ENCODE data around the gene KBTBD8. TPM values are rescaled to one million over a fixed set of nuclear protein-coding genes. Genes with fewer than 3 reads are reported as not detected.

KBTBD8 gene
- total and polyA plus RNA-seq, 2 donors from 2014 or later, result 0.43 to 1.8 TPM

DNA sequence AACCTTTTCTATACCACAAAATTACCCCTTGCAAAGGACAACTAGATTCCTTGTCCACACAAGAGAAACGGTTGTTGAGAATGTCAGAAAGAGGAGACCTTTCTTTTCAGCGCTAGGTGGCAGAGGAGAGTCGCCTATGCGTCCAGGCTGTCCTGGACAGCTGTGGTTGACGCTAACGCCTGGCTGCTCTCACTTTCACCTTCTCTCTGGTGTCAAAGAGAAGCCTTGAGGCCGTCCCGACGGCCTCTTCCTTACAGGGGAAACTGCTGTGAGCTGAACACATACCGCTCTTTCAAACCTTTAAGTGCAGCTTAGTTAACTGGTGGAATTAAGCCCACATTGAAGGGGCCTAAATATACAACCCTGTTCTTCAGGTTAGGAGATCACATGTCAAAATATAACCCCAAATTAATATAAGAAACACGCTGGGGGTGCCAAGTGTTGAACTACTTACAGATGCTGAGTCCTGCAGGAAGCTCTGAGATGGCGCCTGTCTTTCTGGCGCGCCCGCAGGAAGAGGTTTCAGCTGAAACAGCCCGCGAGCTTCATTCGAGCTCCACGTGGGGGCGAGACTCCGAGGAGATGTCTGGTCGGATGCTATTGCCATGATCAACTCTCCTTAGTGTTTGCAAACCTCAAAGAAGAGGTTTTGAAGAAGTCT is 26.1 kb upstream of the KBTBD8 start:
- no peaks in the 10 kb centered on the region for H3K36me3 ChIP-seq (ENCODE audit: control insufficient read depth in 2 of 3, insufficient read depth in 3 of 3, low read length in 3 of 3)
- H3K9ac ChIP-seq (ENCODE audit: low read length in 3 of 3), result no peak overlapping the region
- intact Hi-C loops (cut with DNase I), result no loop called here
- H3K27ac ChIP-seq (ENCODE audit: low read depth in 2 of 2, low read length in 2 of 2), result peak overlapping the region in 1 of 2 donors; percentile 10
- FAIRE-seq (peak; percentile 23), DNase-seq (peak; percentile 75 to 92 (median 83))
- no peaks in the 10 kb centered on the region for H3K9me3 ChIP-seq (ENCODE audit: control insufficient read depth in 2 of 3, insufficient read depth in 1 of 3, low read length in 3 of 3)
- peak overlapping the region; percentile 8 to 58 (median 33) for H3K4me3 ChIP-seq (ENCODE audit: low read length in 3 of 3)
- H3K27me3 ChIP-seq (ENCODE audit: control insufficient read depth, insufficient read depth, low read length), result no peaks in the 10 kb centered on the region
- TF ChIP-seq, protein P1, sequence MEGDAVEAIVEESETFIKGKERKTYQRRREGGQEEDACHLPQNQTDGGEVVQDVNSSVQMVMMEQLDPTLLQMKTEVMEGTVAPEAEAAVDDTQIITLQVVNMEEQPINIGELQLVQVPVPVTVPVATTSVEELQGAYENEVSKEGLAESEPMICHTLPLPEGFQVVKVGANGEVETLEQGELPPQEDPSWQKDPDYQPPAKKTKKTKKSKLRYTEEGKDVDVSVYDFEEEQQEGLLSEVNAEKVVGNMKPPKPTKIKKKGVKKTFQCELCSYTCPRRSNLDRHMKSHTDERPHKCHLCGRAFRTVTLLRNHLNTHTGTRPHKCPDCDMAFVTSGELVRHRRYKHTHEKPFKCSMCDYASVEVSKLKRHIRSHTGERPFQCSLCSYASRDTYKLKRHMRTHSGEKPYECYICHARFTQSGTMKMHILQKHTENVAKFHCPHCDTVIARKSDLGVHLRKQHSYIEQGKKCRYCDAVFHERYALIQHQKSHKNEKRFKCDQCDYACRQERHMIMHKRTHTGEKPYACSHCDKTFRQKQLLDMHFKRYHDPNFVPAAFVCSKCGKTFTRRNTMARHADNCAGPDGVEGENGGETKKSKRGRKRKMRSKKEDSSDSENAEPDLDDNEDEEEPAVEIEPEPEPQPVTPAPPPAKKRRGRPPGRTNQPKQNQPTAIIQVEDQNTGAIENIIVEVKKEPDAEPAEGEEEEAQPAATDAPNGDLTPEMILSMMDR (IDR thresholded peaks at IDR 0.05; ENCODE audit: borderline replicate concordance, extremely low read depth, insufficient read depth), result peak; percentile 66
- H3K4me1 ChIP-seq (ENCODE audit: control insufficient read depth in 2 of 3, insufficient read depth in 2 of 3, low read depth in 1 of 3, low read length in 3 of 3), result no peaks in the 10 kb centered on the region

DNA sequence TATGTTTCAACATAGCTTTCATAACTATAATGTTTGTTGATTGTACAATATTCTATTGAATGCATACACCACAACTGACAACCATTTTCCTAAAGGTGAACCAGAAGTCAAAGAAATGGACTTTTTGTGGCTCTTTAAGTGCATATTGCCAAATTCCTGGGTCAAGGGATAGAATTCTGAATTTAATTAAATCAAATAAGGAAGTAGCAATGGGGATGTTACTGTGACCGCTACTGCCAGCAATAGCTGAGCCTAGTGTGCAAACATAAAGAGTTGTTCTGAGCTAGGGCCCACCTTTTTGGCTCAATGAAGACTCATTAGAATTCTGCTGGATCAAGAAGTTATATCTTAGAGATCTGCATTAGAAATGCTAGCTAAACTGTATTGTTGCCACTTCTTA is 17.3 kb upstream of the KBTBD8 start:
- Histone ChIP-seq H3K4me1 (ENCODE audit: control insufficient read depth in 2 of 3, insufficient read depth in 2 of 3, low read depth in 1 of 3, low read length in 3 of 3) (no peaks in the 10 kb centered on the region), H3K9me3 (ENCODE audit: control insufficient read depth in 2 of 3, insufficient read depth in 1 of 3, low read length in 3 of 3) (no peaks in the 10 kb centered on the region), H3K4me3 (ENCODE audit: low read length in 3 of 3) (no peak overlapping the region), H3K9ac (ENCODE audit: low read length in 3 of 3) (no peak overlapping the region), H3K36me3 (ENCODE audit: control insufficient read depth in 2 of 3, insufficient read depth in 3 of 3, low read length in 3 of 3) (no peaks in the 10 kb centered on the region), H3K27ac (ENCODE audit: low read depth in 2 of 2, low read length in 2 of 2) (no peak overlapping the region), H3K27me3 (ENCODE audit: control insufficient read depth, insufficient read depth, low read length) (no peaks in the 10 kb centered on the region)
- intact Hi-C loops (cut with DNase I), result no loop called here
- TF ChIP-seq, protein P1 (IDR thresholded peaks at IDR 0.05; ENCODE audit: borderline replicate concordance, extremely low read depth, insufficient read depth), result no peak
- FAIRE-seq, result no peak
- DNase-seq, result no peak

DNA sequence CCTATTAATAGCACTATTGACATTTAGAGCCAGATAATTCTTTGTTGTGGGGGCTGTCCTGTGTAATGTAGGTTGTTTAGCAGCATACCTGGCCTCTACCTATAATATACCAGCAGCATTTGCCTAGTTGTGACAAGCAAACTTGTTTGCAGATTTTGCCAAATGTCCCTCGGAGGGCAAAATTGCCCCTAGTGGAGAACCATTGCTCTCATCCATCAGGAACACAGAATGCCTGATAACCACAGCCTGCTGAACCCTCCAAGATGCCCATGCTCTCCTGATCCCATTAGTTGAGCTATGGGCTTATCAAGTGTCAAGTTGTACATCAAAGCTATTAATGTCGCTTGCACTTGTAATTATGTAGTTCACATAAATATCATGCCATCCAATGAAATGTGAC is 15.0 kb upstream of the KBTBD8 start:
- FAIRE-seq, result no peak
- intact Hi-C loops (cut with DNase I), result no loop called here

More for the DNA sequence above, 15.0 kb upstream of the KBTBD8 start:
- Histone ChIP-seq H3K4me3 (ENCODE audit: low read length in 3 of 3) (no peak overlapping the region), H3K36me3 (ENCODE audit: control insufficient read depth in 2 of 3, insufficient read depth in 3 of 3, low read length in 3 of 3) (no peaks in the 10 kb centered on the region), H3K27me3 (ENCODE audit: control insufficient read depth, insufficient read depth, low read length) (no peaks in the 10 kb centered on the region), H3K9ac (ENCODE audit: low read length in 3 of 3) (no peak overlapping the region), H3K4me1 (ENCODE audit: control insufficient read depth in 2 of 3, insufficient read depth in 2 of 3, low read depth in 1 of 3, low read length in 3 of 3) (no peaks in the 10 kb centered on the region), H3K9me3 (ENCODE audit: control insufficient read depth in 2 of 3, insufficient read depth in 1 of 3, low read length in 3 of 3) (no peaks in the 10 kb centered on the region), H3K27ac (ENCODE audit: low read depth in 2 of 2, low read length in 2 of 2) (no peak overlapping the region)
- no peak for DNase-seq
- TF ChIP-seq, protein P1 (IDR thresholded peaks at IDR 0.05; ENCODE audit: borderline replicate concordance, extremely low read depth, insufficient read depth), result no peak
